NOMO-1 (cell line): ENCODE results near the gene SYP.
"Not testable (repeated sequence)": the region's sequence is repeated elsewhere in the genome, so short reads cannot be mapped to it uniquely, and the experiment has no call there.

Experiments
- DNase-seq, 2 experiments: peaks; one replicate each; lab custom pipeline; 2025; ENCODE audit not compliant: unreplicated experiment in 2 of 2; lab: John Stamatoyannopoulos, UW

SYP gene

GRCh38 chrX:49171752-49172279 lies 28.2 kb downstream of the SYP start, which contains the start of gene PLP2:
Gene PLP2 (plus strand): TSS chrX:49171898. CDS start chrX:49172001, 103 bp downstream.
- peak; percentile 36 to 41 for DNase-seq

GRCh38 chrX:49167740-49168108 lies 32.3 kb downstream of the SYP start:
- DNase-seq = no peak

GRCh38 chrX:49166914-49167739 lies 32.9 kb downstream of the SYP start:
- DNase-seq = peak; percentile 78 to 90

GRCh38 chrX:49165901-49166881 lies 33.8 kb downstream of the SYP start:
- DNase-seq = peak; percentile 86 to 92

GRCh38 chrX:49164589-49165360 lies 35.2 kb downstream of the SYP start:
- DNase-seq = no peak

- peak; percentile 74 to 78 for DNase-seq
These were observed 36.2 kb downstream of the SYP start for GRCh38 chrX:49163555-49164419.

- no peak for DNase-seq
These were observed 37.4 kb downstream of the SYP start, which contains the start of gene MAGIX for GRCh38 chrX:49162620-49163019. Gene MAGIX (plus strand): TSS chrX:49162758. CDS start chrX:49162890, 132 bp downstream.

- no peak for DNase-seq
These were observed 38.4 kb downstream of the SYP start for GRCh38 chrX:49161632-49162031.

GRCh38 chrX:49160908-49161307 lies 39.1 kb downstream of the SYP start:
- no peak for DNase-seq

- DNase-seq = no peak
These were observed 42.8 kb downstream of the SYP start for GRCh38 chrX:49157194-49157593.

- DNase-seq = peak; percentile 63 to 78
These were observed 43.8 kb downstream of the SYP start for GRCh38 chrX:49155900-49156837.

- peak; percentile 85 to 90 for DNase-seq
These were observed 44.6 kb downstream of the SYP start for GRCh38 chrX:49155243-49155899.

- DNase-seq = no peak
These were observed 46.5 kb downstream of the SYP start for GRCh38 chrX:49153467-49153866.

GRCh38 chrX:49149291-49149690 lies 50.7 kb downstream of the SYP start:
- DNase-seq = not testable (repeated sequence)

- DNase-seq = not testable (repeated sequence)
These were observed 51.4 kb downstream of the SYP start for GRCh38 chrX:49148390-49149100.

GRCh38 chrX:49147936-49148335 lies 52.1 kb downstream of the SYP start:
- DNase-seq = no peak

- no peak for DNase-seq
These were observed 52.7 kb downstream of the SYP start for GRCh38 chrX:49147282-49147681.
